ENCODE results near the gene TMX2. TPM values are rescaled to one million over a fixed set of nuclear protein-coding genes. Genes with fewer than 3 reads are reported as not detected.

Gene TMX2
- total RNA-seq, 2 experiments from 2014 or later = 54.9 to 66.9 TPM

GRCh38 chr11:57775491-57775890 is 63.1 kb downstream of the TMX2 start:
- no peak overlapping the region for H3K4me2 ChIP-seq (ENCODE audit: low read length)
- no peaks in the 10 kb centered on the region for H3K4me1 ChIP-seq (ENCODE audit: insufficient read depth, low read length, poor library complexity, severe bottlenecking)
- H3K4me3 ChIP-seq (ENCODE audit: low read depth, low read length, poor library complexity, severe bottlenecking) = no peak overlapping the region
- no peaks in the 10 kb centered on the region for H3K36me3 ChIP-seq (ENCODE audit: insufficient read depth, low read length)
- no peaks in the 10 kb centered on the region; the same call in 1 of the 2 replicates for H4K20me1 ChIP-seq (ENCODE audit: insufficient read depth, low read length)
- ChIA-PET POLR2A (no interaction called here), CTCF (ENCODE audit: unreplicated experiment) (no interaction called here)
- no peaks in the 10 kb centered on the region for H3K9me3 ChIP-seq (ENCODE audit: low read length)
- TF ChIP-seq CTCF (conservative IDR thresholded peaks at IDR 0.05; ENCODE audit: low read length) = no peak
- TF ChIP-seq EZH2phosphoT487 (IDR thresholded peaks at IDR 0.05; ENCODE audit: borderline replicate concordance, low read depth, low read length) = no peak
- BruUV-seq (replicated peaks) = no TSS peak
- DNase-seq (ENCODE audit: low spot score) = no peak
- H3K79me2 ChIP-seq (ENCODE audit: insufficient read depth, low read depth, low read length) = no peaks in the 10 kb centered on the region
- H3K9me2 ChIP-seq (ENCODE audit: insufficient read depth, low read length) = no peaks in the 10 kb centered on the region
- H3K27ac ChIP-seq (ENCODE audit: low read depth, low read length, poor library complexity, severe bottlenecking) = no peak overlapping the region
- no peak overlapping the region for H2AFZ ChIP-seq (ENCODE audit: low read length)
- intact Hi-C loops (cut with micrococcal nuclease; ENCODE audit: unreplicated experiment) = no loop called here

- POLR2A ChIA-PET = no interaction called here
- H4K20me1 ChIP-seq (ENCODE audit: insufficient read depth, low read length) = no peaks in the 10 kb centered on the region; the same call in 1 of the 2 replicates
These were observed 63.7 kb downstream of the TMX2 start for GRCh38 chr11:57776031-57776521.

More at GRCh38 chr11:57776031-57776521, 63.7 kb downstream of the TMX2 start:
- no peak overlapping the region for H3K4me3 ChIP-seq (ENCODE audit: low read depth, low read length, poor library complexity, severe bottlenecking)
- intact Hi-C loops (cut with micrococcal nuclease; ENCODE audit: unreplicated experiment) = no loop called here
- H3K79me2 ChIP-seq (ENCODE audit: insufficient read depth, low read depth, low read length) = no peaks in the 10 kb centered on the region
- CTCF ChIA-PET (ENCODE audit: unreplicated experiment) = no interaction called here
- no peaks in the 10 kb centered on the region for H3K9me3 ChIP-seq (ENCODE audit: low read length)
- H3K4me2 ChIP-seq (ENCODE audit: low read length) = no peak overlapping the region
- TF ChIP-seq CTCF (conservative IDR thresholded peaks at IDR 0.05; ENCODE audit: low read length) = no peak
- TF ChIP-seq EZH2phosphoT487 (IDR thresholded peaks at IDR 0.05; ENCODE audit: borderline replicate concordance, low read depth, low read length) = no peak
- H3K9me2 ChIP-seq (ENCODE audit: insufficient read depth, low read length) = no peaks in the 10 kb centered on the region
- no peak overlapping the region for H3K27ac ChIP-seq (ENCODE audit: low read depth, low read length, poor library complexity, severe bottlenecking)
- no peak overlapping the region for H2AFZ ChIP-seq (ENCODE audit: low read length)
- H3K36me3 ChIP-seq (ENCODE audit: insufficient read depth, low read length) = no peaks in the 10 kb centered on the region
- BruUV-seq (replicated peaks) = no TSS peak
- no peaks in the 10 kb centered on the region for H3K4me1 ChIP-seq (ENCODE audit: insufficient read depth, low read length, poor library complexity, severe bottlenecking)
- DNase-seq (ENCODE audit: low spot score) = no peak
